ENCODE data around the gene GNPNAT1. TPM values are rescaled to one million over a fixed set of nuclear protein-coding genes. Genes with fewer than 3 reads are reported as not detected.

GNPNAT1 gene
- total and polyA plus RNA-seq, 9 of the 15 experiments (the other 6 are each of a cell fraction or from before 2014, with no cell fraction given), result 15.8 to 27.7 (median 25.3) TPM

DNA sequence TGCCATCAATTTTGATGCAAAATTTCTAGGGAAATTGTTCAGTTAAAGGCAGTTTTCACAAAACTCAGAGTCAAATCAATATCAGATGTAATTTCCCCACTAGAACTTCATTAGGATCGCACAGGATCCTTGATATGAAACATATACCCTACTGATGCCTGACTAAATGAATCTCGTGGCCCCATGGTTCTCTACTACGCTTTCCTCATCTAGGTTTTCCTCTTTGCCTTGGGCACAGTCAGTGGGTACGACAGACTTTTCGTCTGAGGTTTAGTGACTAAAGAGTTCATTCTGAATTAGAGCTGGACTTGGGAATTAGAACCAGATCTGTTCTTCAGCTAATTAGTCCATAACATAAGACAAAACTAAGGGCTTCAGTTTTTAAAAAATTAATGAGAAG, 42.5 kb upstream of the GNPNAT1 start:
- CTCF ChIA-PET (ENCODE audit: low intra/inter-chr PET ratio), result no interaction called here
- FAIRE-seq, result no peak
- POLR2A ChIA-PET, result no interaction called here

More for the DNA sequence above, 42.5 kb upstream of the GNPNAT1 start:
- H3K9ac ChIP-seq (ENCODE audit: insufficient read depth in 1 of 2, low read depth in 2 of 2, low read length in 2 of 2), result no peak overlapping the region
- H3K36me3 ChIP-seq (ENCODE audit: control insufficient read depth, insufficient read depth, low read length), result no peaks in the 10 kb centered on the region
- no TSS peak for BruUV-seq (replicated peaks)
- H3K4me3 ChIP-seq, result no peak overlapping the region
- ATAC-seq (no peak), DNase-seq (ENCODE audit: extremely low read depth in 1 of 4, low spot score in 3 of 4) (no peak)
- in situ Hi-C loops (cut with MboI), result loop anchor here (25.0 kb wide), 1 partner anchor 547 kb away; no protein-coding TSS in a partner anchor
- H4K20me1 ChIP-seq (replicated peaks; ENCODE audit: control insufficient read depth, insufficient read depth, low read length), result no peaks in the 10 kb centered on the region
- TF ChIP-seq ILF3 (IDR thresholded peaks at IDR 0.05; ENCODE audit: borderline replicate concordance) (no peak), ZBED1 (IDR thresholded peaks at IDR 0.05) (no peak), TAF7 (tag; IDR thresholded peaks at IDR 0.05) (no peak), CHD4 (IDR thresholded peaks at IDR 0.05; ENCODE audit: insufficient read depth, insufficient replicate concordance, low read depth, low read length, poor library complexity, severe bottlenecking) (no peak), ZNF263 (CRISPR knock-in tag; IDR thresholded peaks at IDR 0.05; ENCODE audit: borderline replicate concordance) (no peak)
- TF ChIP-seq, protein P1, sequence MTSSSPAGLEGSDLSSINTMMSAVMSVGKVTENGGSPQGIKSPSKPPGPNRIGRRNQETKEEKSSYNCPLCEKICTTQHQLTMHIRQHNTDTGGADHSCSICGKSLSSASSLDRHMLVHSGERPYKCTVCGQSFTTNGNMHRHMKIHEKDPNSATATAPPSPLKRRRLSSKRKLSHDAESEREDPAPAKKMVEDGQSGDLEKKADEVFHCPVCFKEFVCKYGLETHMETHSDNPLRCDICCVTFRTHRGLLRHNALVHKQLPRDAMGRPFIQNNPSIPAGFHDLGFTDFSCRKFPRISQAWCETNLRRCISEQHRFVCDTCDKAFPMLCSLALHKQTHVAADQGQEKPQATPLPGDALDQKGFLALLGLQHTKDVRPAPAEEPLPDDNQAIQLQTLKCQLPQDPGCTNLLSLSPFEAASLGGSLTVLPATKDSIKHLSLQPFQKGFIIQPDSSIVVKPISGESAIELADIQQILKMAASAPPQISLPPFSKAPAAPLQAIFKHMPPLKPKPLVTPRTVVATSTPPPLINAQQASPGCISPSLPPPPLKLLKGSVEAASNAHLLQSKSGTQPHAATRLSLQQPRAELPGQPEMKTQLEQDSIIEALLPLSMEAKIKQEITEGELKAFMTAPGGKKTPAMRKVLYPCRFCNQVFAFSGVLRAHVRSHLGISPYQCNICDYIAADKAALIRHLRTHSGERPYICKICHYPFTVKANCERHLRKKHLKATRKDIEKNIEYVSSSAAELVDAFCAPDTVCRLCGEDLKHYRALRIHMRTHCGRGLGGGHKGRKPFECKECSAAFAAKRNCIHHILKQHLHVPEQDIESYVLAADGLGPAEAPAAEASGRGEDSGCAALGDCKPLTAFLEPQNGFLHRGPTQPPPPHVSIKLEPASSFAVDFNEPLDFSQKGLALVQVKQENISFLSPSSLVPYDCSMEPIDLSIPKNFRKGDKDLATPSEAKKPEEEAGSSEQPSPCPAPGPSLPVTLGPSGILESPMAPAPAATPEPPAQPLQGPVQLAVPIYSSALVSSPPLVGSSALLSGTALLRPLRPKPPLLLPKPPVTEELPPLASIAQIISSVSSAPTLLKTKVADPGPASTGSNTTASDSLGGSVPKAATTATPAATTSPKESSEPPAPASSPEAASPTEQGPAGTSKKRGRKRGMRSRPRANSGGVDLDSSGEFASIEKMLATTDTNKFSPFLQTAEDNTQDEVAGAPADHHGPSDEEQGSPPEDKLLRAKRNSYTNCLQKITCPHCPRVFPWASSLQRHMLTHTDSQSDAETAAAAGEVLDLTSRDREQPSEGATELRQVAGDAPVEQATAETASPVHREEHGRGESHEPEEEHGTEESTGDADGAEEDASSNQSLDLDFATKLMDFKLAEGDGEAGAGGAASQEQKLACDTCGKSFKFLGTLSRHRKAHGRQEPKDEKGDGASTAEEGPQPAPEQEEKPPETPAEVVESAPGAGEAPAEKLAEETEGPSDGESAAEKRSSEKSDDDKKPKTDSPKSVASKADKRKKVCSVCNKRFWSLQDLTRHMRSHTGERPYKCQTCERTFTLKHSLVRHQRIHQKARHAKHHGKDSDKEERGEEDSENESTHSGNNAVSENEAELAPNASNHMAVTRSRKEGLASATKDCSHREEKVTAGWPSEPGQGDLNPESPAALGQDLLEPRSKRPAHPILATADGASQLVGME (CRISPR knock-in tag; IDR thresholded peaks at IDR 0.05), result no peak
- TF ChIP-seq, protein P2, sequence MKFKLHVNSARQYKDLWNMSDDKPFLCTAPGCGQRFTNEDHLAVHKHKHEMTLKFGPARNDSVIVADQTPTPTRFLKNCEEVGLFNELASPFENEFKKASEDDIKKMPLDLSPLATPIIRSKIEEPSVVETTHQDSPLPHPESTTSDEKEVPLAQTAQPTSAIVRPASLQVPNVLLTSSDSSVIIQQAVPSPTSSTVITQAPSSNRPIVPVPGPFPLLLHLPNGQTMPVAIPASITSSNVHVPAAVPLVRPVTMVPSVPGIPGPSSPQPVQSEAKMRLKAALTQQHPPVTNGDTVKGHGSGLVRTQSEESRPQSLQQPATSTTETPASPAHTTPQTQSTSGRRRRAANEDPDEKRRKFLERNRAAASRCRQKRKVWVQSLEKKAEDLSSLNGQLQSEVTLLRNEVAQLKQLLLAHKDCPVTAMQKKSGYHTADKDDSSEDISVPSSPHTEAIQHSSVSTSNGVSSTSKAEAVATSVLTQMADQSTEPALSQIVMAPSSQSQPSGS (CRISPR knock-in tag; IDR thresholded peaks at IDR 0.05), result no peak
- TF ChIP-seq, protein P3, sequence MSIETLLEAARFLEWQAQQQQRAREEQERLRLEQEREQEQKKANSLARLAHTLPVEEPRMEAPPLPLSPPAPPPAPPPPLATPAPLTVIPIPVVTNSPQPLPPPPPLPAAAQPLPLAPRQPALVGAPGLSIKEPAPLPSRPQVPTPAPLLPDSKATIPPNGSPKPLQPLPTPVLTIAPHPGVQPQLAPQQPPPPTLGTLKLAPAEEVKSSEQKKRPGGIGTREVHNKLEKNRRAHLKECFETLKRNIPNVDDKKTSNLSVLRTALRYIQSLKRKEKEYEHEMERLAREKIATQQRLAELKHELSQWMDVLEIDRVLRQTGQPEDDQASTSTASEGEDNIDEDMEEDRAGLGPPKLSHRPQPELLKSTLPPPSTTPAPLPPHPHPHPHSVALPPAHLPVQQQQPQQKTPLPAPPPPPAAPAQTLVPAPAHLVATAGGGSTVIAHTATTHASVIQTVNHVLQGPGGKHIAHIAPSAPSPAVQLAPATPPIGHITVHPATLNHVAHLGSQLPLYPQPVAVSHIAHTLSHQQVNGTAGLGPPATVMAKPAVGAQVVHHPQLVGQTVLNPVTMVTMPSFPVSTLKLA (conservative IDR thresholded peaks at IDR 0.05), result no peak
- intact Hi-C loops (cut with micrococcal nuclease), result no loop called here
- H3K9me1 ChIP-seq (ENCODE audit: control insufficient read depth, insufficient read depth, low read length), result no peaks in the 10 kb centered on the region
- H3K4me2 ChIP-seq (ENCODE audit: insufficient read depth, low read length), result no peak overlapping the region
- WGBS (ENCODE audit: insufficient coverage, low coverage, missing lambda C conversion rate), result 17% methylated on average over 5 of the region's 5 CpGs
- no peaks in the 10 kb centered on the region for H3K9me3 ChIP-seq (replicated peaks; ENCODE audit: control insufficient read depth, insufficient read depth, low read depth, low read length)
- H3K4me1 ChIP-seq (replicated peaks in 1 of 2; ENCODE audit: control insufficient read depth in 2 of 2, insufficient read depth in 2 of 2, low read length in 2 of 2), result no peaks in the 10 kb centered on the region; a peak in 2 of 5 replicates
- no peaks in the 10 kb centered on the region for H3K79me2 ChIP-seq (ENCODE audit: control insufficient read depth, insufficient read depth, low read length)
- H3K27ac ChIP-seq (ENCODE audit: extremely low read depth, low read depth, low read length), result no peak overlapping the region
- H2AFZ ChIP-seq (ENCODE audit: low read depth, low read length), result no peak overlapping the region
- no peaks in the 10 kb centered on the region; a peak in 1 of 5 replicates for H3K27me3 ChIP-seq (ENCODE audit: control insufficient read depth in 2 of 2, insufficient read depth in 2 of 2, low read length in 2 of 2)
